Panc1 (cell line): ENCODE measurements around the gene ELL3. TPM values are rescaled to one million over a fixed set of nuclear protein-coding genes. Genes with fewer than 3 reads are reported as not detected.
A peak's percentile ranks its signal among the peaks of the same experiment; 100 is the strongest.
"Not testable (repeated sequence)": the region's sequence is repeated elsewhere in the genome, so short reads cannot be mapped to it uniquely, and the experiment has no call there.

Experiments used
- ATAC-seq: fragments of 200-7000 bp; cut with Tn5 transposase; 2 replicates; pipeline ENCODE4 v1.9.1; 2020; ENCODE audit warnings: mild to moderate bottlenecking, moderate library complexity
- BruUV-seq: library from RNA; stranded (reverse); fragments of 400-500 nt; replicated peaks from 2 replicates; lab custom pipeline; 2021; lab: Mats Ljungman, UMichigan
- CTCF ChIA-PET: fragments of 300-600 bp; sonication (Branson Sonifier 250); formaldehyde crosslinking; loops from one replicate; lab custom pipeline; 2022; ENCODE audit warnings: antibody characterized with exemption; lab: Charles Lee
- POLR2A ChIA-PET: fragments of 300-600 bp; sonication (Branson Sonifier 250); formaldehyde crosslinking; loops from one replicate; lab custom pipeline; 2022; ENCODE audit warnings: antibody characterized with exemption; lab: Charles Lee
- DNase-seq: peaks from one replicate; pipeline ENCODE4 v3.0.0-alpha.2; 2010; ENCODE audit warnings: low read depth, low spot score
- H3K27ac ChIP-seq: 2 replicates; pipeline ENCODE4 v1.5.1; 2011; ENCODE audit warnings: mild to moderate bottlenecking, low read length, inconsistent platforms
- H3K27me3 ChIP-seq: fragments of 200-500 bp; sonication (Bioruptor generic); 2 replicates; pipeline ENCODE4 v1.6.0; 2014; ENCODE audit warnings: low read length, inconsistent platforms; ENCODE audit not compliant: control insufficient read depth, insufficient read depth
- H3K36me3 ChIP-seq: fragments of 200-500 bp; sonication (Bioruptor generic); 2 replicates; pipeline ENCODE4 v1.5.1; 2014; ENCODE audit warnings: inconsistent platforms, mild to moderate bottlenecking, low read length, moderate library complexity; ENCODE audit not compliant: control insufficient read depth, insufficient read depth
- H3K4me1 ChIP-seq: 2 replicates; pipeline ENCODE4 v1.5.1; 2011; ENCODE audit warnings: inconsistent platforms, mild to moderate bottlenecking, low read length, moderate library complexity; ENCODE audit not compliant: control insufficient read depth, insufficient read depth
- H3K4me3 ChIP-seq, 2 experiments: 2 replicates each; pipeline ENCODE4 v1.5.1; 2011 to 2012; ENCODE audit warnings: low read depth in 2 of 2, low read length in 2 of 2, mild to moderate bottlenecking in 2 of 2, inconsistent platforms in 1 of 2, moderate library complexity in 1 of 2
- H3K9me3 ChIP-seq: fragments of 200-500 bp; sonication (Bioruptor generic); 2 replicates; pipeline ENCODE4 v1.5.1; 2014; ENCODE audit warnings: low read depth, mild to moderate bottlenecking, inconsistent platforms, low read length, moderate library complexity; ENCODE audit not compliant: control insufficient read depth, insufficient read depth
- CTCF ChIP-seq: fragments of 450-650 bp; IDR thresholded peaks from 2 replicates; pipeline ENCODE4 v1.5.1; 2017; ENCODE audit warnings: mild to moderate bottlenecking
- POLR2AphosphoS5 ChIP-seq: IDR thresholded peaks from 2 replicates; pipeline ENCODE4 v1.6.1; 2012; ENCODE audit warnings: mild to moderate bottlenecking, low read depth, low read length, moderate library complexity
- REST ChIP-seq, 2 experiments: IDR thresholded peaks; 2 replicates each; pipeline ENCODE4 v1.6.1; 2011 to 2012; ENCODE audit warnings: low read depth in 2 of 2, control low read depth in 1 of 2, low read length in 1 of 2, mild to moderate bottlenecking in 1 of 2, moderate library complexity in 1 of 2; ENCODE audit not compliant: insufficient read depth in 1 of 2
- SIN3A ChIP-seq: IDR thresholded peaks from 2 replicates; pipeline ENCODE4 v1.6.1; 2012; ENCODE audit warnings: low read depth, mild to moderate bottlenecking, low read length, moderate library complexity, borderline replicate concordance; ENCODE audit not compliant: insufficient read depth
- TCF7L2 ChIP-seq: IDR thresholded peaks from 2 replicates; pipeline ENCODE4 v1.6.1; 2011; ENCODE audit warnings: mild to moderate bottlenecking, low read depth, low read length, inconsistent platforms
- in situ Hi-C: cut with HindIII; loops from 2 replicates; pipeline ENCODE4 v1.10.0; 2016; ENCODE audit warnings: low sequenced_read_pairs, low pct_unique_long_range_greater_than_20kb
- intact Hi-C: fragments of 100-400 bp; cut with micrococcal nuclease; formaldehyde crosslinking; loops from one replicate; pipeline ENCODE4 v1.10.0; 2022; ENCODE audit not compliant: unreplicated experiment
- total RNA-seq: library from RNA; stranded (reverse); gene quantifications from one replicate; pipeline ENCODE4 v1.2.1, GENCODE V29; 2021; ENCODE audit not compliant: unreplicated experiment

ELL3 gene
- total RNA-seq, 1 experiment from 2014 or later: 6.8 TPM

GRCh38 chr15:43808435-43808950 lies 31.7 kb upstream of the ELL3 start:
- POLR2A ChIA-PET: no interaction called here
- intact Hi-C loops (no loop called here), in situ Hi-C loops (no loop called here)
- H3K9me3 ChIP-seq: no peaks in the 10 kb centered on the region
- CTCF ChIA-PET: no interaction called here
- ATAC-seq (no peak), DNase-seq (no peak)
- no peak for TF ChIP-seq CTCF
- TF ChIP-seq SIN3A: no peak
- BruUV-seq: no TSS peak
- no peak overlapping the region for H3K4me3 ChIP-seq
- H3K27ac ChIP-seq: no peak overlapping the region
- H3K4me1 ChIP-seq: no peaks in the 10 kb centered on the region
- H3K27me3 ChIP-seq: no peaks in the 10 kb centered on the region
- H3K36me3 ChIP-seq: peaks cover 33% of the 10 kb centered on the region

GRCh38 chr15:43802676-43803075 lies 25.9 kb upstream of the ELL3 start:
- H3K27ac ChIP-seq, H3K4me3 ChIP-seq, intact Hi-C loops, POLR2A ChIA-PET, ATAC-seq, CTCF ChIA-PET, BruUV-seq, H3K27me3 ChIP-seq, H3K9me3 ChIP-seq, in situ Hi-C loops, DNase-seq: not testable (repeated sequence)
- Histone ChIP-seq H3K4me1 (peaks cover 29% of the 10 kb centered on the region), H3K36me3 (peaks cover 15% of the 10 kb centered on the region)

- Histone ChIP-seq H3K27ac (peak within 1 kb of the TSS; percentile 93), H3K9me3 (no peaks in the 10 kb centered on the region), H3K4me1 (peaks cover 32% of the 10 kb centered on the region), H3K4me3 (peak within 1 kb of the TSS; percentile 93 to 100), H3K36me3 (peaks cover 15% of the 10 kb centered on the region), H3K27me3 (no peaks in the 10 kb centered on the region)
- TSS peak; percentile 60 for BruUV-seq
- intact Hi-C loops (no loop called here), in situ Hi-C loops (no loop called here)
- TF ChIP-seq CTCF (no peak), POLR2AphosphoS5 (peak; percentile 97), REST (IDR thresholded peaks at IDR 0.05; ENCODE audit: insufficient read depth in 1 of 2, low read depth in 2 of 2, low read length in 1 of 2) (no peak), SIN3A (peak; percentile 93), TCF7L2 (no peak)
- CTCF ChIA-PET: no interaction called here
- POLR2A ChIA-PET: interaction anchor here (0.6 to 0.9 kb wide), 3 partner anchors 27 to 599 kb away, joined by 4 to 5 read pairs (median 4); no protein-coding TSS in a partner anchor
- ATAC-seq (peak; percentile 92), DNase-seq (peak; percentile 54)
Observed at GRCh38 chr15:43800286-43801141, 23.7 kb upstream of the ELL3 start, which contains the start of gene HYPK. TSS of gene HYPK (plus strand) at chr15:43800599. CDS start at chr15:43800623, 24 bp downstream.
